AG10803 (cell line): ENCODE results near the gene ZNF550.
"Not testable (repeated sequence)": the region's sequence is repeated elsewhere in the genome, so short reads cannot be mapped to it uniquely, and the experiment has no call there.

ENCODE experiments used
- DNase-seq: peaks from one replicate; pipeline ENCODE4 v3.0.0; 2010; ENCODE audit warnings: low read depth
- H3K4me3 ChIP-seq: 2 replicates; pipeline ENCODE4 v1.5.1; 2011; ENCODE audit warnings: mild to moderate bottlenecking, low read length, control low read depth
- TF ChIP-seq, protein P1 (sequence below): conservative IDR thresholded peaks from 2 replicates; pipeline ENCODE4 v1.5.1; 2011; ENCODE audit warnings: mild to moderate bottlenecking, low read length, control low read depth, inconsistent platforms

ZNF550 gene

DNA sequence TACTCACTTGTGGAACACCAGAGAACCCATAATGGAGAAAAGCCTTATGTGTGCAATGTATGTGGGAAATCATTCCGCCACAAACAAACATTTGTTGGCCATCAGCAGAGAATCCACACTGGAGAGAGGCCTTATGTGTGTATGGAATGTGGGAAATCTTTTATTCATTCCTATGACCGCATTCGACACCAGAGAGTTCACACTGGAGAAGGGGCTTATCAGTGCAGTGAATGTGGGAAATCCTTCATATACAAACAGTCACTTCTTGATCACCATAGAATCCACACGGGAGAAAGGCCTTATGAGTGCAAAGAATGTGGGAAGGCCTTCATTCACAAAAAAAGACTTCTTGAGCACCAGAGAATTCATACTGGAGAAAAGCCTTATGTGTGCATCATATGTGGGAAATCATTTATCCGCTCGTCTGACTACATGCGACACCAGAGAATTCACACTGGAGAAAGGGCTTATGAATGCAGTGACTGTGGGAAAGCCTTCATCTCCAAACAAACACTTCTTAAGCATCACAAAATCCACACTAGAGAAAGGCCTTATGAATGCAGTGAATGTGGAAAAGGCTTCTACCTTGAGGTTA is 21.6 kb downstream of the ZNF550 start:
- TF ChIP-seq, protein P1, sequence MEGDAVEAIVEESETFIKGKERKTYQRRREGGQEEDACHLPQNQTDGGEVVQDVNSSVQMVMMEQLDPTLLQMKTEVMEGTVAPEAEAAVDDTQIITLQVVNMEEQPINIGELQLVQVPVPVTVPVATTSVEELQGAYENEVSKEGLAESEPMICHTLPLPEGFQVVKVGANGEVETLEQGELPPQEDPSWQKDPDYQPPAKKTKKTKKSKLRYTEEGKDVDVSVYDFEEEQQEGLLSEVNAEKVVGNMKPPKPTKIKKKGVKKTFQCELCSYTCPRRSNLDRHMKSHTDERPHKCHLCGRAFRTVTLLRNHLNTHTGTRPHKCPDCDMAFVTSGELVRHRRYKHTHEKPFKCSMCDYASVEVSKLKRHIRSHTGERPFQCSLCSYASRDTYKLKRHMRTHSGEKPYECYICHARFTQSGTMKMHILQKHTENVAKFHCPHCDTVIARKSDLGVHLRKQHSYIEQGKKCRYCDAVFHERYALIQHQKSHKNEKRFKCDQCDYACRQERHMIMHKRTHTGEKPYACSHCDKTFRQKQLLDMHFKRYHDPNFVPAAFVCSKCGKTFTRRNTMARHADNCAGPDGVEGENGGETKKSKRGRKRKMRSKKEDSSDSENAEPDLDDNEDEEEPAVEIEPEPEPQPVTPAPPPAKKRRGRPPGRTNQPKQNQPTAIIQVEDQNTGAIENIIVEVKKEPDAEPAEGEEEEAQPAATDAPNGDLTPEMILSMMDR, result no peak

DNA sequence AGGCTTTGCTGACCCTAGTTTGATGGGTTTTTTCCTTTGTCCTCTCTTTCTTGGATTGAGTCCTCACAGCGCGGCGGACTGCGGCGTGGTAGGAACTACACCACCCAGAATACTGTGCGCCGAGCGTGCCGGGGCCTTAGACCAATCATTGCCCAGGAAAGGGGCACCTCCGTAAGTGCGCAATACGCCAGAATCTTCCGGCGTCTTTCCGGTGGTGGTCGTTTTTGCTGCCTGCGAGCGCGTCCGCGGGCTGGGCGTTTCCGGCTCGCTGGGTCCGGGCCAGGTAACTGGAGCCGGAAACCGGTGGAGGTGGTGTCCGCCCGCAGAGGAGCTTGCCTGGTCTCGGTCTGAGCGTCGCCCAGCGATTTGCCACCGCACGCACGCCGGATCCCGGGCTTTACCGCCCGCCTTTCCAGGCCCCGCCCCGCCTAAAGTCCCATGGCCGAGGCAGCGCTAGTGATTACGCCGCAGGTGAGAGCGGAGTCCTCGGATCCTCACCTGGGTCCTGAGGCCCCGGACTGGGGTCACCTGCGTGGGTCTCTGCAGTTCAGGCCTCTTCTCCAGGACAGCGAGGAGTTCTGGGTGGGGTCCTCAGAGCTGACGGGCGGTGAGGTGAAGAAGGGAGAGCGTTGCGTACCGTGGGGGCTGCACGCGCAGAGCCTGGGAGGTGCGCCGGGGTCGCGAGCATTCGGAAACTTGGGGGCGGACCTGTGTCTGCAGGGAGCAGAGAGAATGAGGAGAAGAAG is 32.4 kb downstream of the ZNF550 start, which contains the start of gene ZNF549:
TSS of gene ZNF549 (plus strand) at position 221 of the 746 bp plus-strand sequence. CDS start at position 439, 218 bp downstream.
- TF ChIP-seq, protein P1, result no peak
- peak; percentile 88 for DNase-seq
- H3K4me3 ChIP-seq, result peak within 1 kb of the TSS; percentile 98

More for the DNA sequence above, 21.6 kb downstream of the ZNF550 start:
- no peak overlapping the region for H3K4me3 ChIP-seq
- no peak for DNase-seq

DNA sequence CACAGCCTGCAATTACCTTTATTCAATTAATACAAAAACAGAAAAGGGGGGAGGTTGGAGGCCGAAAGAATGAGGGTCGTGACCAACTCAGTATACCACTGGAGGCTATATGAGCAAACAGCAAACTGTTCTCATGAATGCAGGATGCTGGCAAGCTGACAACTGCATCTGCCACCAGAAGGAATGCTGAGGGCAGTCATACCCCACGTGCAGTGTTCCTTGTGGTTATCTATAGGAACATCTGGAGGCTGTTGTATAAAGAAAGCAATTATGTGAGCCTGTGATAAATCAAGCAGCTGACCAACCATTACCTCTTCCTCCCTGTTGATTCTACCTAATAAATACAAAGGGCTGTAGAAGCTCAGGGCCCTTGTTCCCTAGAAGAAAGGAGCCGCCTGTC is 41.6 kb downstream of the ZNF550 start:
- not testable (repeated sequence) for H3K4me3 ChIP-seq, DNase-seq

DNA sequence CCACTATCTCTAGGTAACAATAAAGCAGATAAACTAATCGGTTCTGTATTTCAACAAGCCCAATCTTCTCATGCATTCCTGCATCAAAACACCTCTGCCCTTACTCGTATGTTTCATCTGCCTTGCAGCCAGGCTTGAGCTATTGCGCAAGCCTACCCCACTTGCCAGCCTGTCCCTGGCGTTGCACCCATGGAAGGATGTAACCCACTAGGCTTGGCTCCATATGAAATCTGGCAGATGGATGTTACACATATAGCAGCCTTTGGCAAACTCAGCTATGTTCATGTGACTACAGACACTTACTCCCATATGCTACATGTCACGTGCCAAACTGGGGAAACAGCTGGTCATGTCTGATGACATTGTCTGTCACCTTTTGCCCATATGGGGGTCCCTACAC is 44.4 kb downstream of the ZNF550 start:
- no peak overlapping the region for H3K4me3 ChIP-seq
- DNase-seq, result no peak
- TF ChIP-seq, protein P1, result no peak

DNA sequence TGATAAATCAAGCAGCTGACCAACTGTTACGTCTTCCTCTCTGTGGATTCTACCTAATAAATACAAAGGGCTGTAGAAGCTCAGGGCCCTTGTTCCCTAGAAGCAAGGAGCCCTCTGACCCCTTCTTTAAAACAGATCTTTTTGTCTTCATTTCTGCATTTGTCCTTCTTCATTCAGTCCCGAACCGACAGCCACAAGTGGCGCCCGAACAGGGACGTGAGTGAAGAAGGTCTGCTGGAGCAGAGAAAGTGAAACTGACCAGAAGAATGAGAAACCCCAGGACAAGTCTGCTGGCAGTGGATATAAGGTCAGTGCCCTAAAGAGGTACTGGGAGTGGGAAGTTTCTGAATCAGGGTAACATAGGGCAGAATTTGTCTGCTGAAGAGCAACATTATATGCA is 46.8 kb downstream of the ZNF550 start:
- peak; percentile 6 for DNase-seq
- H3K4me3 ChIP-seq, result no peak overlapping the region
- TF ChIP-seq, protein P1, result no peak

DNA sequence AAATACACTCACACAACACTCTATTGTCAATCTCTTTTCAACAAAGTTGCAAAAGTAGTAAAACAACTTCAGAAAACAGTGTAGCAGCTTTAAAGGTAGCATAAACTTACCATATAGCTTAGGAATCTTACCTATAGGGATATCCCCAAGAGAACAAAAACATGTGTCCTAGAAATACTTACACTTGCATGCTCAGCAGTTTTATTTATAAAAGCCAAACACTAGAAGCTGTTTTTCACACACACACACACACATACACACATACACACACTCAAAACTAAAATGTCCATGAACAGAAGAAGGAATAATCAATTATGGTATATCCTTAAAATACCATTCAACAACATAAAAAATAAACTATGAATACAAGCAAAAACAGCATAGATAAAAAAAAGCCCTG is 48.2 kb downstream of the ZNF550 start:
- no peak overlapping the region for H3K4me3 ChIP-seq
- TF ChIP-seq, protein P1, result no peak
- no peak for DNase-seq

DNA sequence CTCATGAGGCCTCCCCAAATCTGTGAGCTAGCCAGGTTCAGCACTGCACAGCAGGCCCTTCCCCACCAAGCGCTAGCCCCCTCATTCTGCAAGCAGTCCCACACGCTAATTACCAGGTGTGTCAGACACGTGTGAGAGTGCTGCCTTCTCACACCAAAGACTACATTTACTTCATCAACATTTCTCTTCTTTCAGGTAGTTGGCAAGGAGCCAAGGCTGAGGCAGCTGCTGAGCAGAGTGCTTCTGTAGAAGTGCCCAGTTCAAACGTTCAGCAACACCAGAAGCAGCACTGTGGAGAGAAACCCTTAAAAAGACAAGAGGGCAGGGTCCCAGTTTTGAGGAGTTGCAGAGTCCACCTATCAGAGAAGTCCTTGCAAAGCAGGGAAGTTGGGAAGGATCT is 53.5 kb downstream of the ZNF550 start:
- no peak for DNase-seq
- no peak overlapping the region for H3K4me3 ChIP-seq
- TF ChIP-seq, protein P1, result no peak

DNA sequence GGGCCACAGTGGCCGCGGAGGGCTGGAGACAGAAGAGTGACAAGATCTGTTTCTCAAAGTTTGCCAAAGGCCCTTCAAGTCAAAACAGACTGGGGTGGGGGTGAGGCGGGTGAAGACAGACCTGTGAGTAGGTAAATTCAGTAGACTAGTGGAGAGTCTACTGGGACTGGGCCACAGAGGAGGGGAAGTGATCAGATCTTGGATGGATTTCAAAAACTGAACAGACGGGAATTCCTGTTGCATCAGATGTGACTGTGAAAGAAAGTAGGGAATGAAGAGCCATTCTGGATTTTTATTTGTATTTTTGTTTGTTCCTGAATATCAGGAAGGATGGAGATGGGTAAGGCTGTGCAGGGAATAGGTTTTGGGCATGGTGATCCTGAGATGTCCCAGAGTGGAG is 59.3 kb downstream of the ZNF550 start:
- DNase-seq, result peak; percentile 69
- H3K4me3 ChIP-seq, result peak overlapping the region; percentile 71

DNA sequence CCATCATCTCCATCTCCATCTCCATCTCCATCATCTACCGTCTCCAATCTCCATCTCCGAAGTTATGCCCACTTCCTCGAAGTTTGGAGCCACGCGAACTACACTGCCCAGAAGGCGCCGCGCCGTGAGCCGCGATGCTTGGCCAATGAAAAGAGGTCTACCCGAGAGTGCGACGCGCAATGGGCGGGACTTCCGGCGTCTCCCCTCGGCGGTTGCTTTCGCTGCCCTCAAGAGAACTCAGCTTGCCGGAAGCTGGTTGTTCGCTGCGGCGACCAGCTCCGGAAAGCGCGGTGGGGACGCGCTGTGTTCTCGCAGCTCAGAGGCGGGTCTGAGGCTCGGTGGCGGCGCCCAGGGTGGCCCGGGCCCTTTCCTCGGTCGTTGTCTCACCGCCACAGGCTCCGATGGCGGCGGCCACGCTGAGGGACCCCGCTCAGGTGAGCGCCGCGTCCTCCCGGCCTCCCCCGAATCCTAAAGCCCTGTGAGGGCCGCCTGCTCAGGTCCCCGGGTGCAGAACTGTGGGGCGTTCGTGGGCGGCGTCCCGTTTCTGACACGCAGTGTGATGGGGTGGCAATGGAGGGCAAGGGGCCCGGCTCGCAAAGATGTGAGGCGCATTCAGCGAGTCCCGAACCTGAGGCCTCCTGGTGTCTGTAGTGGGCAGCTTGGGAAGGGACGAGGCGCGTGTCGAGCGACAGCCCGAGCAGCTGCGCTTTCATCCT is 59.8 kb downstream of the ZNF550 start, which contains the start of gene ZNF773:
TSS of gene ZNF773 (plus strand) at position 259 of the 716 bp plus-strand sequence. CDS start at position 402, 143 bp downstream.
- H3K4me3 ChIP-seq, result peak within 1 kb of the TSS; percentile 73
- DNase-seq, result peak; percentile 94

DNA sequence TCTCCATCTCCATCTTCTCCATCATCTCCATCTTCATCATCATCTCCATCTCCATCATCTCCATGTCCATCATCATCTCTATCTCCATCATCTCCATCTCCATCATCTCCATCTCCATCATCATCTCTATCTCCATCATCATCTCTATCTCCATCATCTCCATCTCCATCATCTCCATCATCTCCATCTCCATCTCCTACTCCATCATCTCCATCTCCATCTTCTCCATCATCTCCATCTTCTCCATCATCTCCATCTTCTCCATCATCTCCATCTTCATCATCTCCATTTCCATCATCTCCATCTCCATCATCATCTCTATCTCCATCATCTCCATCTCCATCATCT is 60.4 kb downstream of the ZNF550 start:
- DNase-seq, H3K4me3 ChIP-seq: not testable (repeated sequence)

DNA sequence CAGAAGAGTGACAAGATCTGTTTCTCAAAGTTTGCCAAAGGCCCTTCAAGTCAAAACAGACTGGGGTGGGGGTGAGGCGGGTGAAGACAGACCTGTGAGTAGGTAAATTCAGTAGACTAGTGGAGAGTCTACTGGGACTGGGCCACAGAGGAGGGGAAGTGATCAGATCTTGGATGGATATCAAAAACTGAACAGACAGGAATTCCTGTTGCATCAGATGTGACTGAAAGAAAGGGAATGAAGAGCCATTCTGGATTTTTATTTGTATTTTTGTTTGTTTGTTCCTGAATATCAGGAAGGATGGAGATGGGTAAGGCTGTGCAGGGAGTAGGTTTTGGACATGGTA is 71.4 kb downstream of the ZNF550 start:
- peak overlapping the region; percentile 62 for H3K4me3 ChIP-seq

More for the DNA sequence above, 71.4 kb downstream of the ZNF550 start:
- peak; percentile 49 for DNase-seq
